IMR-90 (cell line): ENCODE data around the gene SGK1. TPM values are rescaled to one million over a fixed set of nuclear protein-coding genes. Genes with fewer than 3 reads are reported as not detected.

Source experiments
- ATAC-seq: fragments of 200-7000 bp; cut with Tn5 transposase; 2 replicates; pipeline ENCODE4 v1.9.1; 2020; ENCODE audit warnings: low read depth, mild to moderate bottlenecking, moderate library complexity
- BruUV-seq: library from RNA; stranded (reverse); fragments of 400-500 nt; replicated peaks from 2 replicates; lab custom pipeline; 2021; lab: Mats Ljungman, UMichigan
- CTCF ChIA-PET: fragments of 300-600 bp; formaldehyde crosslinking; extraction: SDS; loops from one replicate; lab custom pipeline; 2021; ENCODE audit warnings: antibody characterized with exemption; lab: Yijun Ruan, JAX
- POLR2A ChIA-PET: fragments of 300-600 bp; sonication (Branson Sonifier 250); formaldehyde crosslinking; loops from one replicate; lab custom pipeline; 2022; ENCODE audit warnings: antibody characterized with exemption; ENCODE audit not compliant: unreplicated experiment; lab: Charles Lee
- DNase-seq: peaks from one replicate; pipeline ENCODE4 v3.0.0; 2013
- H2AFZ ChIP-seq: replicated peaks from 2 replicates; pipeline ENCODE3; 2013; ENCODE audit warnings: low read length, mild to moderate bottlenecking; ENCODE audit not compliant: poor library complexity
- H2AK5ac ChIP-seq: 2 replicates; pipeline ENCODE4 v1.6.1; 2013; ENCODE audit warnings: low read depth, low read length, inconsistent platforms
- H2AK9ac ChIP-seq: replicated peaks from 2 replicates; pipeline ENCODE3; 2013; ENCODE audit warnings: mild to moderate bottlenecking, low read depth, low read length, moderate library complexity; ENCODE audit not compliant: poor library complexity
- H2BK120ac ChIP-seq: 2 replicates; pipeline ENCODE4 v1.6.1; 2013; ENCODE audit warnings: low read depth, low read length, inconsistent platforms
- H2BK15ac ChIP-seq: 3 replicates; pipeline ENCODE4 v1.6.1; 2013; ENCODE audit warnings: low read depth, low read length, inconsistent platforms
- H2BK20ac ChIP-seq: 2 replicates; pipeline ENCODE4 v1.6.1; 2013; ENCODE audit warnings: low read depth, mild to moderate bottlenecking, inconsistent platforms, low read length, moderate library complexity
- H2BK5ac ChIP-seq: 2 replicates; pipeline ENCODE4 v1.6.1; 2013; ENCODE audit warnings: mild to moderate bottlenecking, low read depth, low read length, inconsistent platforms; ENCODE audit not compliant: poor library complexity, severe bottlenecking
- H3K14ac ChIP-seq: replicated peaks from 2 replicates; pipeline ENCODE4 v1.6.1; 2013; ENCODE audit warnings: low read depth, low read length, inconsistent platforms
- H3K18ac ChIP-seq: 2 replicates; pipeline ENCODE4 v1.6.1; 2013; ENCODE audit warnings: low read depth, low read length, control low read depth
- H3K23ac ChIP-seq: 2 replicates; pipeline ENCODE4 v1.6.1; 2013; ENCODE audit warnings: low read depth, low read length, inconsistent platforms
- H3K27ac ChIP-seq: 2 replicates; pipeline ENCODE4 v1.5.1; 2013; ENCODE audit warnings: mild to moderate bottlenecking, control low read depth, low read length; ENCODE audit not compliant: insufficient read depth
- H3K27me3 ChIP-seq: 2 replicates; pipeline ENCODE4 v1.6.1; 2013; ENCODE audit warnings: low read length; ENCODE audit not compliant: control insufficient read depth, insufficient read depth
- H3K36me3 ChIP-seq: 2 replicates; pipeline ENCODE4 v1.6.1; 2013; ENCODE audit warnings: low read length, mixed read lengths; ENCODE audit not compliant: control insufficient read depth, insufficient read depth
- H3K4ac ChIP-seq: 2 replicates; pipeline ENCODE4 v1.6.1; 2013; ENCODE audit warnings: low read depth, low read length, inconsistent platforms
- H3K4me1 ChIP-seq: 2 replicates; pipeline ENCODE4 v1.6.1; 2013; ENCODE audit warnings: low read length, mixed read lengths; ENCODE audit not compliant: control insufficient read depth, insufficient read depth
- H3K4me2 ChIP-seq: 2 replicates; pipeline ENCODE4 v1.6.1; 2013; ENCODE audit warnings: low read depth, mild to moderate bottlenecking, control low read depth, low read length, moderate library complexity
- H3K4me3 ChIP-seq: 2 replicates; pipeline ENCODE4 v1.5.1; 2013; ENCODE audit warnings: low read depth, mild to moderate bottlenecking, control low read depth, low read length, moderate library complexity; ENCODE audit not compliant: insufficient read depth
- H3K56ac ChIP-seq: 2 replicates; pipeline ENCODE4 v1.6.1; 2013; ENCODE audit warnings: low read length, inconsistent platforms; ENCODE audit not compliant: insufficient read depth; ENCODE audit errors: extremely low read depth
- H3K79me1 ChIP-seq, 2 experiments: 2 replicates each; pipeline ENCODE4 v1.6.1; 2013; ENCODE audit warnings: low read length in 2 of 2, inconsistent platforms in 1 of 2, low read depth in 1 of 2
- H3K9ac ChIP-seq: 2 replicates; pipeline ENCODE4 v1.6.1; 2013; ENCODE audit warnings: low read depth, low read length, control low read depth
- H3K9me1 ChIP-seq: 2 replicates; pipeline ENCODE4 v1.6.1; 2013; ENCODE audit warnings: low read length, inconsistent platforms; ENCODE audit not compliant: insufficient read depth
- H3K9me3 ChIP-seq: 2 replicates; pipeline ENCODE4 v1.6.1; 2013; ENCODE audit warnings: low read length; ENCODE audit not compliant: control insufficient read depth, insufficient read depth
- H4K20me1 ChIP-seq: 2 replicates; pipeline ENCODE4 v1.6.1; 2013; ENCODE audit warnings: low read length, inconsistent platforms; ENCODE audit not compliant: insufficient read depth
- H4K5ac ChIP-seq: 2 replicates; pipeline ENCODE4 v1.6.1; 2013; ENCODE audit warnings: mild to moderate bottlenecking, low read depth, low read length, control low read depth
- H4K8ac ChIP-seq, 2 experiments: 2 replicates each; pipeline ENCODE4 v1.6.1; 2013; ENCODE audit warnings: low read depth in 2 of 2, low read length in 2 of 2, control low read depth in 1 of 2, inconsistent platforms in 1 of 2
- H4K91ac ChIP-seq: 2 replicates; pipeline ENCODE4 v1.6.1; 2013; ENCODE audit warnings: low read depth, low read length, inconsistent platforms; ENCODE audit not compliant: insufficient read depth
- CEBPB ChIP-seq: IDR thresholded peaks from 2 replicates; pipeline ENCODE4 v1.6.1; 2012; ENCODE audit warnings: low read depth, low read length, improper control_type of control experiment
- MAFK ChIP-seq: IDR thresholded peaks from 2 replicates; pipeline ENCODE4 v1.6.1; 2012; ENCODE audit warnings: low read depth, low read length, improper control_type of control experiment
- MXI1 ChIP-seq: IDR thresholded peaks from 2 replicates; pipeline ENCODE4 v1.6.1; 2012; ENCODE audit warnings: low read depth, mild to moderate bottlenecking, low read length, moderate library complexity, borderline replicate concordance
- POLR2A ChIP-seq: IDR thresholded peaks from 2 replicates; pipeline ENCODE4 v1.6.1; 2012; ENCODE audit warnings: mild to moderate bottlenecking, low read depth, low read length
- WGBS, 2 experiments: methylation state at CpG; one replicate each; pipeline versions ENCODE4 v1.1.5 to v1.1.7; 2013; ENCODE audit warnings: missing lambda C conversion rate in 2 of 2; ENCODE audit not compliant: insufficient read length in 1 of 2; ENCODE audit errors: extremely low coverage in 2 of 2; 5-methylcytosine and 5-hydroxymethylcytosine counted together
- dilution Hi-C: fragments of 300-500 bp; cut with HindIII; formaldehyde crosslinking; loops from one replicate; pipeline ENCODE4 v1.14.3; 2018; ENCODE audit warnings: low sequenced_read_pairs; ENCODE audit not compliant: unreplicated experiment
- in situ Hi-C: fragments of 300-500 bp; cut with MboI; formaldehyde crosslinking; loops from 3 replicates; pipeline ENCODE4 v1.14.3; 2019; ENCODE audit warnings: low sequenced_read_pairs, inconsistent platforms, mixed read lengths
- intact Hi-C: fragments of 100-400 bp; cut with micrococcal nuclease; formaldehyde crosslinking; loops from 2 replicates; pipeline ENCODE4 v1.10.0; 2022
- polyA plus RNA-seq, 3 experiments: library from polyadenylated mRNA; depleted of rRNA; stranded (reverse); fragments of >200 nt; gene quantifications; 2 replicates each; pipeline ENCODE4 v1.2.3, GENCODE V29; 2012; ENCODE audit warnings: low replicate concordance in 1 of 3
- total RNA-seq: library from RNA; depleted of rRNA; stranded (reverse); fragments of >200 nt; gene quantifications from 2 replicates; pipeline ENCODE4 v1.2.3, GENCODE V29; 2012
- TF ChIP-seq, protein P1 (sequence below): conservative IDR thresholded peaks from 2 replicates; pipeline ENCODE4 v1.5.1; 2012; ENCODE audit warnings: mild to moderate bottlenecking, low read depth, low read length, improper control_type of control experiment

Gene SGK1
- total and polyA plus RNA-seq, 2 of the 4 experiments (the other 2 are of a cell fraction) = 121 to 255 TPM

DNA sequence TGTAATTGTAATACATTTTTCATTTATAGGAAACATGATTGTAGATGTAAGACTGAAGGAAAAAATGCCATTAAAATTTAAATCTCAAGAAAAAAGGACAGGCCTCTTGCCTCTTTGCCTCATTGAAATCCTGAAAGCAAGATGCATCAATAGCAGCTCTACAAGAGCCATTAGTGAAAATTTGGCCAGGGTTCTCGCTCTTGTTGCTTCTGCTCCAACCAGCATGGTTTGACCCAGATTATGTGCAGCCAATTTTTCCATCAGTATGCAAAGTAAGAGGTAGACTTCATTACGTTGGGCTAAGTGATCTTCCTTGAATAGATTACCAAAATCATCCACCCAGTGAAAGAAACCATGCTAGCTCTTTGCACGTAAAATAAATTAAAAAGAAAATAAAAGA is 106.6 kb downstream of the SGK1 start:
- dilution Hi-C loops = no loop called here
- POLR2A ChIA-PET = no interaction called here
- Histone ChIP-seq H2AFZ (no peak overlapping the region), H2BK120ac (no peak overlapping the region), H3K4me3 (no peak overlapping the region), H3K9ac (no peak overlapping the region), H3K9me3 (no peaks in the 10 kb centered on the region), H2AK9ac (no peak overlapping the region), H3K4ac (no peak overlapping the region), H4K20me1 (no peaks in the 10 kb centered on the region), H3K56ac (no peak overlapping the region), H3K36me3 (no peaks in the 10 kb centered on the region), H4K8ac (no peak overlapping the region), H3K23ac (no peak overlapping the region), H2BK5ac (no peak overlapping the region), H3K9me1 (no peaks in the 10 kb centered on the region), H3K4me2 (no peak overlapping the region), H3K27me3 (no peaks in the 10 kb centered on the region), H4K91ac (no peak overlapping the region), H3K79me1 (no peaks in the 10 kb centered on the region), H3K27ac (no peak overlapping the region), H3K18ac (no peak overlapping the region), H3K14ac (no peak overlapping the region), H4K5ac (no peak overlapping the region), H2BK20ac (no peak overlapping the region), H3K4me1 (no peaks in the 10 kb centered on the region), H2BK15ac (no peak overlapping the region), H2AK5ac (no peak overlapping the region)
- intact Hi-C loops = no loop called here
- ATAC-seq = no peak
- DNase-seq = no peak
- WGBS, 2 experiments = 100% methylated on average over 1 of the region's 3 CpGs; no CpG with 5 or more reads in 1 of the 2 experiments
- BruUV-seq = no TSS peak
- TF ChIP-seq POLR2A (no peak), MAFK (no peak), MXI1 (no peak), CEBPB (no peak)
- TF ChIP-seq, protein P1, sequence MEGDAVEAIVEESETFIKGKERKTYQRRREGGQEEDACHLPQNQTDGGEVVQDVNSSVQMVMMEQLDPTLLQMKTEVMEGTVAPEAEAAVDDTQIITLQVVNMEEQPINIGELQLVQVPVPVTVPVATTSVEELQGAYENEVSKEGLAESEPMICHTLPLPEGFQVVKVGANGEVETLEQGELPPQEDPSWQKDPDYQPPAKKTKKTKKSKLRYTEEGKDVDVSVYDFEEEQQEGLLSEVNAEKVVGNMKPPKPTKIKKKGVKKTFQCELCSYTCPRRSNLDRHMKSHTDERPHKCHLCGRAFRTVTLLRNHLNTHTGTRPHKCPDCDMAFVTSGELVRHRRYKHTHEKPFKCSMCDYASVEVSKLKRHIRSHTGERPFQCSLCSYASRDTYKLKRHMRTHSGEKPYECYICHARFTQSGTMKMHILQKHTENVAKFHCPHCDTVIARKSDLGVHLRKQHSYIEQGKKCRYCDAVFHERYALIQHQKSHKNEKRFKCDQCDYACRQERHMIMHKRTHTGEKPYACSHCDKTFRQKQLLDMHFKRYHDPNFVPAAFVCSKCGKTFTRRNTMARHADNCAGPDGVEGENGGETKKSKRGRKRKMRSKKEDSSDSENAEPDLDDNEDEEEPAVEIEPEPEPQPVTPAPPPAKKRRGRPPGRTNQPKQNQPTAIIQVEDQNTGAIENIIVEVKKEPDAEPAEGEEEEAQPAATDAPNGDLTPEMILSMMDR = no peak
- CTCF ChIA-PET = no interaction called here
- in situ Hi-C loops = no loop called here
